Cardiac fibroblast (primary cell): Measurements from ENCODE around the gene C6orf15.

Experiments
- DNase-seq, 2 donors: peaks; one replicate each; pipeline versions ENCODE4 v3.0.0 to v3.0.0-alpha.2; 2010; ENCODE audit warnings: low read depth in 2 of 2
- H3K4me3 ChIP-seq, 2 donors: replicated peaks in 1 of 2; 1 replicate in 1 of 2; 2 replicates in 1 of 2; pipeline ENCODE4 v1.5.1; 2011; ENCODE audit warnings: low read depth in 2 of 2, low read length in 2 of 2, mild to moderate bottlenecking in 2 of 2, moderate library complexity in 1 of 2
- TF ChIP-seq, protein P1 (sequence below): IDR thresholded peaks from one replicate; pipeline ENCODE4 v1.5.1; 2011; ENCODE audit warnings: low read depth, mild to moderate bottlenecking, low read length, inconsistent platforms

The C6orf15 gene

GRCh38 chr6:31116661-31117385, 4.4 kb upstream of the C6orf15 start:
- TF ChIP-seq, protein P1, sequence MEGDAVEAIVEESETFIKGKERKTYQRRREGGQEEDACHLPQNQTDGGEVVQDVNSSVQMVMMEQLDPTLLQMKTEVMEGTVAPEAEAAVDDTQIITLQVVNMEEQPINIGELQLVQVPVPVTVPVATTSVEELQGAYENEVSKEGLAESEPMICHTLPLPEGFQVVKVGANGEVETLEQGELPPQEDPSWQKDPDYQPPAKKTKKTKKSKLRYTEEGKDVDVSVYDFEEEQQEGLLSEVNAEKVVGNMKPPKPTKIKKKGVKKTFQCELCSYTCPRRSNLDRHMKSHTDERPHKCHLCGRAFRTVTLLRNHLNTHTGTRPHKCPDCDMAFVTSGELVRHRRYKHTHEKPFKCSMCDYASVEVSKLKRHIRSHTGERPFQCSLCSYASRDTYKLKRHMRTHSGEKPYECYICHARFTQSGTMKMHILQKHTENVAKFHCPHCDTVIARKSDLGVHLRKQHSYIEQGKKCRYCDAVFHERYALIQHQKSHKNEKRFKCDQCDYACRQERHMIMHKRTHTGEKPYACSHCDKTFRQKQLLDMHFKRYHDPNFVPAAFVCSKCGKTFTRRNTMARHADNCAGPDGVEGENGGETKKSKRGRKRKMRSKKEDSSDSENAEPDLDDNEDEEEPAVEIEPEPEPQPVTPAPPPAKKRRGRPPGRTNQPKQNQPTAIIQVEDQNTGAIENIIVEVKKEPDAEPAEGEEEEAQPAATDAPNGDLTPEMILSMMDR = no peak
- DNase-seq = peak; percentile 34 to 61
- H3K4me3 ChIP-seq = peak overlapping the region in 1 of 2 donors; percentile 1

DNA sequence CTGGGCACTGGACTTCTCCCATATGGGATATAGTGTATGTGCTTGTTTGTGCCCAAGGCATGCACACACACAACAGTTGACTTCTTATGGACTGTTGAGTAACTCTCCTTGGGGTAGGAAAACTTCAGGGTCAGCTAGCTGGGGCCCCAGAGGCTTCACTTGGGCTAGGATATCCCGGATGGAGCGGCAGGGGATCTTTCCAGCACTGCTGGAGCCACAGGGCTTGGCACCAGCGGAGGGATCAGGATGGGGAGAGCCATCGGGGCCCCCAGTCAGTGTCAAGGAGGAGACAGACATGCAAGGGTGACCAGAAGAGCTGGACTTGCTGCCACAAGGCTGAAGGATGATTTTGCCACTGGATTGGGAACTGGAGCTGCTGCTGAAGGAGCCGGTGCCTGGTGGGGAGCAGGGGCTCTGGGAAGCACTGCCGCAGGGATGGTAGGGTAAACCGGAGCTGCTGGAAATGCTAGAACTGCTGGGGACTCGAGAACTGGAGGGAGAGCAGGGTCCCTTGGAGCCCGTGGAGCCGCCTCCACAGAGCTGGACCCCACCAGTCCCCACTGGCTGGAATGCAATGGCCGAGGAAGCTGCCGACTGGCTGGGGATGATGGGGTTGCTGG, 3.7 kb upstream of the C6orf15 start:
- TF ChIP-seq, protein P1 = no peak
- DNase-seq = no peak
- H3K4me3 ChIP-seq = no peak overlapping the region

DNA sequence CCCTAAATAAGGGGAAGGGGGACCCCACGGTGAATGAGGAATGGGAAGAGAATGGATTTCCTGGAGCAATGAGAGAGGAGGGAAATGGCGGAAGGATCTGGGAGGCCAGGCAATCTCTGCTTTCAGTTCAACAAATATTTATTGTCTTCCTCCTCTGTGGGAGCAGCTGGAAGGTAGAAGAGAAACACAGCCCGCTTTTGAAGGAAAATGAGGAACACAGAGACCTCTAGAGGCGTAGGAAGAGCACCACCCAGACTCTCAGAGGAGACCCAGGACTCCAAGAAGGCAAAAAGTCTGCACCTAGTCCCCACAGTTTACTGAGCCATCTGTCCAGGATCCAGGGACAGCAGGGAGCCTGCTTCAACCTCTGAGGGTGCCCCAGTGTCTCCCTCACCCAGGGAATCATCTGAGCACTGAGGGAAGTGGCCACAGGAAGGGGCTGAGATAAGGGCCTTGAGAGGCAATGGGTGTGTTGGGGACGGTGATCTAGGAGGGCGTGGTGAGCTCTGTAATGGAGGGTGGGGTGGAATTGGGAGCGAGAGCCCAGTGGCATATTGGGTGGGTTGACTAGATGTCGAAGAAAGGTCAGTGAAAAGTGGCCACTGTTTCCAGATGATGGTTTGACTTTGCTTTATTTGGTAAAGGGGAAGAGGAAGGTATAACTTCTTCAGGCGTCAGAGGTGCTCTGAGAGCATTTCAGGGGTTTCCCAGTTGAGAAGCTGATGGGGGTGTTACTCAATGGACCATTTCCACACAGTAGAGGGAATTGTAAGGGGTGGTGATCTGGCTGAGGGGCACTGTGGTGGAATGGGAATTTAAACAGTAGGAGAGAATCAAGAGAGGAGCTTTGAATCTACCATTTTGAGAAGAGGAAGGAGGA, 2.8 kb upstream of the C6orf15 start:
- TF ChIP-seq, protein P1 = peak; percentile 29
- peak; percentile 68 to 76 for DNase-seq
- H3K4me3 ChIP-seq = peak overlapping the region; percentile 27 to 39

DNA sequence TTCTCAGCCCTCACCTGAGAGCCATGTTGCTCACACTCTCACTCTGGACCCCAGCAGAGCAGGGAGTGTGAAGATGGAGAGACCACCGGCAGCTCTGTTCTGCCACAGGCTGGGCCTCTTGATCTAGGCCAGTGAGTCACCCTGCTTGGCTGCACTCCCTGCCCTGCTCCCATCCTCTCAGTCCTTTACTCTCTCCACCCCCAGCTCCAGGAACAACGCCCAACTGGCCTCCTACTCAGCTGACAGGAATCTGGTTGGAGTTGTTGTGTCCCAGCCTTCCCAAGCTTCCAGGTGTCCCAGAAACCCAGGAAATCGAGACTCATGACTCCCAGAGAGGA, 2.1 kb upstream of the C6orf15 start, which contains the start of gene PSORS1C1:
TSS of gene PSORS1C1 (plus strand) at position 260 of the 338 bp plus-strand sequence. CDS start 14,833 bp downstream, outside the sequence.
- TF ChIP-seq, protein P1 = no peak
- DNase-seq = peak; percentile 93 to 94
- H3K4me3 ChIP-seq = peak within 1 kb of the TSS; percentile 27 to 39

DNA sequence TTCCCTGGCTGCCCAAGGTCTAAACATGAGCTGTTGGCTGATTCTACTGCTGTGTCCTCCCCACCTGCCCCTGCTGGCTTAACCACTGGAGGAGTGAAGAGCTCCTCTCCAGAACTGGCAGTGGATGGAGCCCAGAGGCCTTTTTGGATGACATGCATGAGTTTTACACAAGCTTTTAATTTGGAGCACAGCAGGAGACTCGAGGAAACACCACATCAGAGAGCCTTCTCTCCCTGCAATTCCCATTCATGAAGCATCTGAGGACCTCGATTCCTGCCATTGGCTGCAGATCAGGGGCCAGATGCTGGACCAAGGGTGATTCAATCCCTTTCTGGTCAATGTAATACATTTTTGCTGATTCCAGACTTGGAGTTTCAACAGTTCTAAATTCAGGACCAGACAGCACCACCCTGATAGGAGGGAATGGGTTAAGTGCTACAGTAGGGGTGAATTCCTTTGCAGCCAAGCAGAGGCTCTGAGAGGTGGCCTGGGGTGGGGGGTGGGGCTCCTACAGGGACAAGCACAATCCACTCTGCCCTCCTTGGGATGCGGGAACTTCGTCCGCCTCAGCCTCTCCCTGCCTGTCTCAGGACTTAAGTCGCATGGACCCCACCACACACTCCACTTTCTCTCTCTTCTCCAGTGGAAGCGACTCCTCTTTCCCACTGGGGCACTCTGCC, 1.6 kb upstream of the C6orf15 start:
- peak overlapping the region in 1 of 2 donors; percentile 39 for H3K4me3 ChIP-seq
- DNase-seq = peak; percentile 19 to 47
- TF ChIP-seq, protein P1 = no peak

DNA sequence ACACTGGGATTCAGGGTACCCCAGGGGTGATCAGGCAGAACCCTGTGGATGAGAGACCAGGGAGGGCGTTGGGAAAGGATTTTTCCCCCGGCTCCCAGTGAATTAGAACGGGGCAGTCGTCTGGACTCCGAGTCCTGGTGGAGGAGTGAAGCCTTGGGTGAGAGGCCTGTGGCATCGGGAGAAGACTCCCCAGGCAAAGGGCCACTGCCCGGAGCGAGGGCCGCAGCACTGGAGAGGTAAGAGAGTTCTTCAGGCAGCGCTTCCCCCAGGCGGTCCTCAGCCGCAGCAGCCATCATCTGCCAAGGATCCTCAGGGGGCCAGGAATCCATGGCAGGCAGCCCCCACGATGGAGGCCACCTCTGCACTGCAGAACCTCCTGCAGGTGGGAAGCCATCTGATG, 663 bp downstream of the C6orf15 start:
- H3K4me3 ChIP-seq = no peak overlapping the region
- TF ChIP-seq, protein P1 = no peak
- no peak for DNase-seq
